Natural killer cell treated with Interleukin-12 subunit alpha and Interleukin-12 subunit beta and Interleukin-15 and Interleukin-18, amount 100 ng/mL, for 72 hours (primary cell): ENCODE measurements around the gene IER2. TPM values are rescaled to one million over a fixed set of nuclear protein-coding genes. Genes with fewer than 3 reads are reported as not detected.
"Not testable (repeated sequence)": the region's sequence is repeated elsewhere in the genome, so short reads cannot be mapped to it uniquely, and the experiment has no call there.

Experiments used
- ATAC-seq, 2 donors: fragments of 150-1000 bp; cut with Tn5 transposase in 1 of 2; sonication (Bioruptor Pico), chemical (Tn5 transposase) in 1 of 2; 2 replicates each; pipeline ENCODE4 v1.10.0; 2021
- DNase-seq: peaks from one replicate; pipeline ENCODE4 v3.0.0; 2022; ENCODE audit warnings: low spot score
- H3K27ac Mint-ChIP-seq, 2 donors: 1 replicate in 1 of 2; 2 replicates in 1 of 2; pipeline ENCODE4 v1.8.0; 2022; ENCODE audit warnings: mixed read lengths in 2 of 2, mild to moderate bottlenecking in 1 of 2, moderate library complexity in 1 of 2
- H3K27me3 Mint-ChIP-seq, 2 donors: 1 replicate in 1 of 2; 2 replicates in 1 of 2; pipeline ENCODE4 v1.8.0; 2022; ENCODE audit warnings: mixed read lengths in 2 of 2
- H3K36me3 Mint-ChIP-seq: one replicate; pipeline ENCODE4 v1.8.0; 2022; ENCODE audit warnings: mixed read lengths
- H3K4me1 Mint-ChIP-seq, 2 donors: 1 replicate in 1 of 2; 2 replicates in 1 of 2; pipeline ENCODE4 v1.8.0; 2022; ENCODE audit warnings: low read depth in 2 of 2, mixed read lengths in 2 of 2, mild to moderate bottlenecking in 1 of 2
- H3K4me3 Mint-ChIP-seq: one replicate; pipeline ENCODE4 v1.8.0; 2022; ENCODE audit warnings: mixed read lengths
- H3K9me3 Mint-ChIP-seq: 2 replicates; pipeline ENCODE4 v1.8.0; 2022; ENCODE audit warnings: mixed read lengths
- total RNA-seq, 2 donors: library from RNA; stranded (reverse); gene quantifications; one replicate each; pipeline ENCODE4 v1.2.3, GENCODE V29; 2022

IER2 gene
- total RNA-seq, 2 donors from 2014 or later, result 106 to 117 TPM

DNA sequence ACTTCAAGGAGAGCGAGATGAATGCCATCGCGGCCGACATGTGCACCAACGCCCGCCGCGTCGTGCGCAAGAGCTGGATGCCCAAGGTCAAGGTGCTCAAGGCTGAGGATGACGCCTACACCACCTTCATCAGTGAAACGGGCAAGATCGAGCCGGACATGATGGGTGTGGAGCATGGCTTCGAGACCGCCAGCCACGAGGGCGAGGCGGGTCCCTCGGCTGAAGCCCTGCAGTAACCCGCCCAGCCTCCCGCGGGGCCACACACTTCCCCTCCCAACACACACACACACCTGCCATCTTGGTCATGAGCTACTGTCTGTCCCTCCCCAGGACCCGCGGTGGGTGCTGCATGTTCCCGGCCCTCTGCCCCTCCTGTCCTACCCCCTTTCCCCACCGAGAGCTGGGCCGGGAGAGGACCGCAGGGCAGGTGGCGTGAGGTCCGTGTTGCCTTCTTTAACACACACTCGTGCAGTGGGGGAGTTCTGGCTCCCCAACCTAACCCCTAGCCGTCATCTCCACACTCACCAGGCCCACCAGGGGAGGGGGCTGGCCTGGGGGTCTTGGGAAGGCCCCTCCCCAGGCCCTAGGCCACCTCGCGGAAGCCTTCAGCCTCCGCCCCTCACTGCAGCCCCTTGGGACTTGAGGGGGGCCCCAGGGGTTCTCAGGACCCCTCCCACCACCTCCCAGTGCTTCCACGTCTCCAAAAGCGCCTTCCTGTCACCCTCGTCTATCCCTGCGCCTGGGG is 11.9 kb upstream of the IER2 start:
- no peaks in the 10 kb centered on the region for H3K36me3 Mint-ChIP-seq
- no peak overlapping the region for H3K27ac Mint-ChIP-seq
- no peaks in the 10 kb centered on the region for H3K27me3 Mint-ChIP-seq
- peaks cover 9 to 29% of the 10 kb centered on the region in 2 donors for H3K4me1 Mint-ChIP-seq
- ATAC-seq (no peak), DNase-seq (no peak)
- H3K9me3 Mint-ChIP-seq, result no peaks in the 10 kb centered on the region
- no peak overlapping the region for H3K4me3 Mint-ChIP-seq

DNA sequence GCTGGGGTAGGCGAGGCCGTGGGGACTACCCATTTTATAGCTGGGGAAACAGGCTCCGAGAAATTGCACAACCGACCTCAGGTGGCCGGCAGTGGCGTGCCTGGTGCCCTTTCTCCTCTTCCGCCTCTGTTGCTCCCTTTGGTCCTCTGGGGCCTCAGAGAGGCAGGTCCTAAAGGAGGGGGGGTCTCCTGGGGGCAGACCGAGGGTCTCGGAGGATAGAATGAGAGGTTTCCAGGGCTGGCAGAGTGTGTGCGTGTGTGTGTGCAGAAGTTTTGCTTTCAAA is 11.4 kb upstream of the IER2 start:
- Mint-ChIP-seq H3K9me3 (no peaks in the 10 kb centered on the region), H3K4me1 (peaks cover 4 to 24% of the 10 kb centered on the region in 2 donors), H3K27me3 (no peaks in the 10 kb centered on the region), H3K27ac (no peak overlapping the region), H3K36me3 (no peaks in the 10 kb centered on the region), H3K4me3 (no peak overlapping the region)
- DNase-seq (no peak), ATAC-seq (no peak)

DNA sequence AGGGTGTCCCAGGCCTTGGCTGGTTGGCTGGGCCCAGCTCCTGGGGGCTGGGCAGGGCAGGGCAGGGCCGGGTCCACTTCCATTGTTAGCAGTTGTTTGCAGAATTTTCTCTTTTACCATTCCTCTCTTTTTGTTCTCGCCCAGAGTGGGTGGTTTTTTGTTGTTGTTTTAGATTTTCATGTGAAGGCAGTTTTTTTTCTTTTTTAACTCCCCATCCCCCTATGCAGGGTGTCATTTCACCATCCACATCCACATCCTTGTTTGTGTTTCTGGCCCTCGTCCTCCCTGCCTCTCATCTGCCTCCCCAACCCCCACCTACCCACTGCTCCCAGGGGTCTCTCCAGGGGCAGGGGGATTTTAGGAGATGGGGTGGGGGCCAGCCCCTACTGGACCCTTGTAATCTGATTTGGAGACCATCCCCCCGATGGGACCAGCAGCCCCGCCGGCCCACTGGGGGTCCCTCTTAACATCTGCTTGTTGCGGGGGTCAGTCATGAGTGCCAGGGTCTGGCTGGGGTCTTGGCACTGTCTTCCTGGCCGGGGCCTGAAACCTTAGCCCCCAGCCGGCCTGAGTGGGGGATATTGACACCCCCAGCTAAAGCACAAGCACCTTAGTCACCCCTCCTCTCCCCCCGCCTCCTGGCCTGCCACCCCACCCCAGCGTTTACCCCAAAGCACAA is 10.4 kb upstream of the IER2 start:
- no peak overlapping the region for H3K4me3 Mint-ChIP-seq
- DNase-seq, result no peak
- peak overlapping the region in 1 of 2 donors; percentile 9 for H3K27ac Mint-ChIP-seq
- no peaks in the 10 kb centered on the region for H3K36me3 Mint-ChIP-seq
- peaks cover 0 to 19% of the 10 kb centered on the region in 2 donors for H3K4me1 Mint-ChIP-seq
- no peak for ATAC-seq
- no peaks in the 10 kb centered on the region for H3K27me3 Mint-ChIP-seq
- no peaks in the 10 kb centered on the region for H3K9me3 Mint-ChIP-seq

DNA sequence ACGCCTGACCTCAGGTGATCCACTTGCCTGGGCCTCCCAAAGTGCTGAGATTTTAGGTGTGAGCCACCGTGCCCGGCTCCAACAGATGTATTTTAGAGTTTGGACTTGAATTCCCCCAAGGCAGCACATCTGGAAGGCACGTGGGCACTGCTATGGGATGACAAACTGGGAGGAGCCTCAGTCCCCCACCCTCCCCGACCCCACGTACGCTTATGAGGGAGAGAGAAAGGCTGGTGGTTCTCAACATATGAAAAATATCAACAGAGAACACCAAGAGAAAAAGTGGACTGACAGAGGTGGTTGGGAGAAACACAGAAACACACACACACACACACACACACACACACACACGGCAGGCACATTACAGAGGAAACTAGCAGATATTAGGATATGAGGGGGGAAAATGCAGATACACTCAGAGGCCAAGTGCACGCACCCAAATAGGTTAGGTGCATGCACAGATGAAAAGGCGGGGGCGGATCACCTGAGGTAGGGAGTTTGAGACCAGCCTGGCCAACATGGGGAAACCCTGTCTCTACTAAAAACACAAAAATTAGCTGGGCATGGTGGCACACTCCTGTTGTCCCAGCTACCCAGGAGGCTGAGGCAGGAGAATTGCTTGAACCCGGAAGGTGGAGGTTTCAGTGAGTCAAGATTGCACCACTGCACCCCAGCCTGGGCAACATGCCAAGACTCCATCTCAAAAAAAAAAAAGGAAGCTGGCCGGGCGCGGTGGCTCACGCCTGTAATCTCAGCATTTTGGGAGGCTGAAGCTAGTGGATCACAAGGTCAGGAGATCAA is 3.2 kb upstream of the IER2 start:
- ATAC-seq, result no peak
- no peak for DNase-seq
- no peak overlapping the region for H3K4me3 Mint-ChIP-seq
- no peaks in the 10 kb centered on the region for H3K9me3 Mint-ChIP-seq
- H3K27me3 Mint-ChIP-seq, result no peaks in the 10 kb centered on the region
- peaks cover 29% of the 10 kb centered on the region in 2 donors for H3K4me1 Mint-ChIP-seq
- no peaks in the 10 kb centered on the region for H3K36me3 Mint-ChIP-seq
- H3K27ac Mint-ChIP-seq, result no peak overlapping the region

DNA sequence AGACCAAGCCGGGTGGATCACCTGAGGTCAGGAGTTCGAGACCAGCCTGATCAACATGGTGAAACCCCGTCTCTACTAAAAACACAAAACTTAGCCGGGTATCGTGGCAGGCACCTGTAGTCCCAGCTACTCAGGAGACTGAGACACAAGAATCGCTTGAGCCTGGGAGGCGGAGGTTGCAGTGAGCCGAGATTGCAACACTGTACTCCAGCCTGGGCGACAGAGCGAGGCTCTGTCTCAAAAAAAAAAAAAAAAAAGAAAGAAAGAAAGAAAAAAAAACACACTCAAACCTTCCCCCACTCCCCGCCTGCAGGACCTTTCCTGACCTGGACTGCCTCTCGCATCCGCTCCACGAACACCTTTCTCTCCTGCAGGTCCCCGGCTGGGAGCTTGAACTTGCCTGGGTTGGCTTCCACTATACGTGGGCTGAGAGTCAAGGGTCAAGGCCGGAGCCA is 1.0 kb upstream of the IER2 start:
- Mint-ChIP-seq H3K36me3 (peaks cover 10% of the 10 kb centered on the region), H3K27ac (peak overlapping the region; percentile 59 to 93), H3K4me1 (peaks cover 41 to 42% of the 10 kb centered on the region in 2 donors), H3K4me3 (peak overlapping the region; percentile 94)
- ATAC-seq, H3K27me3 Mint-ChIP-seq, DNase-seq, H3K9me3 Mint-ChIP-seq: not testable (repeated sequence)

GRCh38 chr19:13149628-13150186 is 504 bp upstream of the IER2 start:
- peaks cover 44 to 47% of the 10 kb centered on the region in 2 donors for H3K4me1 Mint-ChIP-seq
- H3K9me3 Mint-ChIP-seq, result no peaks in the 10 kb centered on the region
- peak overlapping the region; percentile 94 for H3K4me3 Mint-ChIP-seq
- peak overlapping the region; percentile 93 to 98 for H3K27ac Mint-ChIP-seq
- peaks cover 15% of the 10 kb centered on the region for H3K36me3 Mint-ChIP-seq
- DNase-seq, result no peak
- peak; percentile 0 for ATAC-seq
- H3K27me3 Mint-ChIP-seq, result no peaks in the 10 kb centered on the region

DNA sequence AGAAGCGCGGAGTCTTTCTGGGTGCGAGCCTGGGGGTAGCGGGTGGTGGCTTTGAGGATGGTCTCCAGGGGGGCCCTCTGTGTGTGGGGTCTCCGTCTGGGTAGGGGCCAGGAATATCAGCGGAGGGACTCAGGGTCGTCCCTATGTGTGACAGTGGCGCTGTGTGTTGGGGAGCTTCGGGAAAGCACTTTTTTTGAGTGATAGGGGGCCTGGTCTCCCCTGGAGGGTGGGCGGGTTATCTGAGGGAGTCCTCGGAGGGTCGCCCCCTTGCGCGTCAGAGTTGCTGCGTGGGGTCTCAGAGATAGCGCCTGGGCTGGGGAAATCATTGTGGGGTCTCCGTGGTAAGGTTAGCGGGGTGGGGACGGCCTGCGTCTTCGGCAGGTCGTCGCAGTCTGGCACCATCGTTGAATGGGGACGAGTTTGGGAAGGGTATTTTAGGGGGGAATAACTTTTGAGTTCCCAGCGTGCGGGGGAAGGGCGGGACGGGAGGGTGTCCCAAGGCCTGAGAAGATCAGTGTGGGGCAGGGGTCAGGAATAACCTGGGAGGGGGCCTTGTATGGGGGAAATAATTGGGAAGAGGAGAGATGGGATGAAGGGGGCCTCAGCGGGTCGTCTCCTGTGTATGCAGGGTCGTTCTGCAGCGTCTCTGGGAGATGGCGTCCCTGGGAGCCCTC is 857 bp downstream of the IER2 start:
- H3K27me3 Mint-ChIP-seq, result no peaks in the 10 kb centered on the region
- H3K27ac Mint-ChIP-seq, result peak overlapping the region; percentile 93 to 98
- H3K9me3 Mint-ChIP-seq, result no peaks in the 10 kb centered on the region
- no peak for DNase-seq
- H3K36me3 Mint-ChIP-seq, result peaks cover 15% of the 10 kb centered on the region
- H3K4me1 Mint-ChIP-seq, result peaks cover 49 to 55% of the 10 kb centered on the region in 2 donors
- peak overlapping the region; percentile 94 for H3K4me3 Mint-ChIP-seq
- ATAC-seq, result no peak

DNA sequence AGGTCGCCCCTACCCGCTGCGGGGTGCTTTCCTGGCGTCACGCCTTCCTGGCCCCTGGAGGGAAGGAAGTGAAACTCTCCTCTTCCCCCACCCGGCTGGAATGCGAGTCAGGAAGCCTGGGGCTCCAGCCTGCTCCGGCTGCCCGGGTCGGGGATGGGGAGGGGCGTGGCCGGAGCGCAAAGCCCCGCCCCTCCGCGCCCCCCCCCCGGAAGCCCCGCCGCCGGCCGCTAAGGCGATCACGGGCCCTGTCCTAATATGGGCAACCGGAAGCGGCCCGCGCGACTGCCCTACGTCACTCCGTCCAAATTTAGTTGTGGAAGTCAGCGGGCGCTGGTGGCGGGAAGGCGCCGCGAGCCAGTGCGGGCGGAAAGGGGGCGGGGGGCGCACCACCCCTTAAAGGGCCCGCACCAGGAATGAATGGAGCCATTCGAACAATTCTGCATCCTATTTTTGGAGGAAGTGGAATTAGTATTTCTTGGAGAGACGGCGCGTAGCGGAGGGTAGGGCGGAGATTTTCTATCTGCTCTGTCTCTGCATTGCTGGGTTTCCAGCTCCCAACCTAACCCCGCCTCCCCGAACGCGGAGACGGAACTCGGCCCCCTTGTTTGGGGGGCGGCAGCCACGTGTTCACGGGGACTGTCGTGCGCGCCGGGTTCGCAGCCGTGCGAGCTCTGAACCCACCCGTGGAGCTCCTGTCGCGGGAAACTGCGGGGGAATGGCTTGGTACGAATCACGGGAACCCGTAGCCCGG is 1.6 kb downstream of the IER2 start:
- DNase-seq (peak; percentile 96), ATAC-seq (peak; percentile 73)
- H3K27ac Mint-ChIP-seq, result peak overlapping the region; percentile 93 to 98
- H3K4me3 Mint-ChIP-seq, result peak overlapping the region; percentile 94
- no peaks in the 10 kb centered on the region for H3K27me3 Mint-ChIP-seq
- peaks cover 15% of the 10 kb centered on the region for H3K36me3 Mint-ChIP-seq
- no peaks in the 10 kb centered on the region for H3K9me3 Mint-ChIP-seq
- H3K4me1 Mint-ChIP-seq, result peaks cover 55 to 61% of the 10 kb centered on the region in 2 donors

DNA sequence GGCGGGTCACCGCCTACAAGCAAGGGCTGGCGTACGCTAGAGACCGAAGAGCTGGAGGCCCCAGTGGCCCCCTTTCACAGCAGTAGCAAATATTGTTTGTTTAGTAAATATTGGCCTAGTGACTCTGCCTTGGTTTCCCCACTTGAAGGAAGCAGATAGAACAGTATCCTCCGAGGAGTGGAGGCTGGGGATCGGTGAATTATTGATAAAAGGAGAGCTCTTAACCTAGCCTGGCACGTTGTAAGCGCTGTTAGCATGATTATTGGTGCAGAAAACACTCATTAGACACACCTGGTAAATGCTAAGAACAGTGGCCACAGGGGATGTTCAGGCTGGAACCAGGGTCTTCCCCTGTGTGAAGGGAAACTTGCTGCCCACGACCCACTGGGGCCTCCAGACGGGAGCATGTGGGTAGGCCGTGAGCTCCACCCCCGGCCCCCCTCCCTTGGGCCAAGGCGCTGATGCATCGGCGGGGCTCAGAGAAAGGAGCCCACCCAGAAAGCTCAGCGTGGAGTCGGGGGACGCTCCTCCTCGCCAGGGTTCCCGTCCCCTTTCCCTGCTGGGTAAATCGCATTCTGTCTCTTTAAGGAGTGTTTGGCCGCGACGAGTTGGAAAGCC is 2.3 kb downstream of the IER2 start:
- ATAC-seq (peak; percentile 6 to 30), DNase-seq (no peak)
- no peaks in the 10 kb centered on the region for H3K9me3 Mint-ChIP-seq
- no peaks in the 10 kb centered on the region for H3K27me3 Mint-ChIP-seq
- peak overlapping the region; percentile 93 to 98 for H3K27ac Mint-ChIP-seq
- peak overlapping the region; percentile 94 for H3K4me3 Mint-ChIP-seq
- H3K4me1 Mint-ChIP-seq, result peaks cover 58 to 64% of the 10 kb centered on the region in 2 donors
- H3K36me3 Mint-ChIP-seq, result peaks cover 15% of the 10 kb centered on the region

DNA sequence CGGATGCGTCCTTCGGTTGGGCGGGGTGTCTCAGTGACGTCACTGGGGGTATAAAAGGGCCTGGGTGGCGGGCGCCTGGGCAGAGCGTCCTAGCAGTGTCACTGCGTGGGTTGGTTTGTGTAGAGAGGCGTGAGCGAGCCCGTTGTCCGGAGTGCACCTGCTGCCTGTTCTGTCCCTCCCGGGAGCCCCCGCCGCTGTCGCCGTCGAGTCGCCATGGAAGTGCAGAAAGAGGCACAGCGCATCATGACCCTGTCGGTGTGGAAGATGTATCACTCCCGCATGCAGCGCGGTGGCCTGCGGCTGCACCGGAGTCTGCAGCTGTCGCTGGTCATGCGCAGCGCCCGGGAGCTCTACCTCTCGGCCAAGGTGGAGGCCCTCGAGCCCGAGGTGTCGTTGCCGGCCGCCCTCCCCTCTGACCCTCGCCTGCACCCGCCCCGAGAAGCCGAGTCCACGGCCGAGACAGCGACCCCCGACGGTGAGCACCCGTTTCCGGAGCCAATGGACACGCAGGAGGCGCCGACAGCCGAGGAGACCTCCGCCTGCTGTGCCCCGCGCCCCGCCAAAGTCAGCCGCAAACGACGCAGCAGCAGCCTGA is 2.9 kb downstream of the IER2 start:
- Mint-ChIP-seq H3K4me3 (peak overlapping the region; percentile 94), H3K36me3 (peaks cover 15% of the 10 kb centered on the region), H3K27ac (peak overlapping the region; percentile 93 to 98), H3K9me3 (no peaks in the 10 kb centered on the region), H3K4me1 (peaks cover 64 to 70% of the 10 kb centered on the region in 2 donors), H3K27me3 (no peaks in the 10 kb centered on the region)
- peak; percentile 97 for DNase-seq
- peak; percentile 59 to 74 for ATAC-seq

- DNase-seq (no peak), ATAC-seq (no peak)
These were observed 3.5 kb downstream of the IER2 start for GRCh38 chr19:13153569-13154240.

More at GRCh38 chr19:13153569-13154240, 3.5 kb downstream of the IER2 start:
- H3K27me3 Mint-ChIP-seq, result no peaks in the 10 kb centered on the region
- no peaks in the 10 kb centered on the region for H3K9me3 Mint-ChIP-seq
- peak overlapping the region; percentile 93 to 98 for H3K27ac Mint-ChIP-seq
- H3K36me3 Mint-ChIP-seq, result peaks cover 15% of the 10 kb centered on the region
- H3K4me3 Mint-ChIP-seq, result peak overlapping the region; percentile 94
- H3K4me1 Mint-ChIP-seq, result peaks cover 66 to 72% of the 10 kb centered on the region in 2 donors
